Measurements from ENCODE around the gene GABPA. TPM values are rescaled to one million over a fixed set of nuclear protein-coding genes. Genes with fewer than 3 reads are reported as not detected.
"Not testable (repeated sequence)": the region's sequence is repeated elsewhere in the genome, so short reads cannot be mapped to it uniquely, and the experiment has no call there.

Gene GABPA
- total RNA-seq, 2 experiments from 2014 or later = 21.9 to 33.2 TPM

DNA sequence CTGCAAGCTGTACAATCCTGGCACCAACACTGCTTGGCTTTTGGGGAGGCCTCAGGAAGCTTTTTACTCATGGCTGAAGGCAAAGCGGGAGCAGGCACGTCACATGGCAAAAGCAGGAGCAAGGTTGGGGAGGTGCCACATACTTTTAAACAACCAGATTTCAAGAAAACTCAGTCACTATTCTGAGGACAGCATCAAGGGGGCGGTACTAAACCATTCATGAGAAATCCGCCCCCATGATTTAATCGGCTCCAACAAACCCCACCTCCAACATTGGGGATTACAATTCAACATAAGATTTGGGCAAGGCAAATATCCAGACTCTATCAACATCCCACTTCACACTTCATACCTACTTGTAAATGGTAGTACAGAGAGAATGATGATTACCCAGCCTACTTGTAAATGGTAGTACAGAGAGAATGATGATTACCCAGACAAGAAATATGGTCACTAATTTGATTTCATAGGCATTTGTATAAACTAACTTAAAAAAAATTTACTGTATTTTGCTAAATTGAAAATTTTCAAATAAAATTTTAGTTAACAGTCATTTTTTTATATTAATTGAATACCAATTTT lies 25.0 kb upstream of the GABPA start:
- Histone ChIP-seq H3K9me2 (ENCODE audit: insufficient read depth, low read length) (no peaks in the 10 kb centered on the region), H2AFZ (ENCODE audit: low read length) (no peak overlapping the region), H3K36me3 (ENCODE audit: insufficient read depth, low read length) (no peaks in the 10 kb centered on the region), H4K20me1 (ENCODE audit: insufficient read depth, low read length) (no peaks in the 10 kb centered on the region), H3K9me3 (ENCODE audit: low read length) (no peaks in the 10 kb centered on the region), H3K4me2 (ENCODE audit: low read length) (no peak overlapping the region), H3K79me2 (ENCODE audit: insufficient read depth, low read depth, low read length) (no peaks in the 10 kb centered on the region), H3K4me3 (ENCODE audit: low read depth, low read length, poor library complexity, severe bottlenecking) (no peak overlapping the region), H3K27ac (ENCODE audit: low read depth, low read length, poor library complexity, severe bottlenecking) (no peak overlapping the region), H3K4me1 (ENCODE audit: insufficient read depth, low read length, poor library complexity, severe bottlenecking) (no peaks in the 10 kb centered on the region)
- TF ChIP-seq, protein P1, sequence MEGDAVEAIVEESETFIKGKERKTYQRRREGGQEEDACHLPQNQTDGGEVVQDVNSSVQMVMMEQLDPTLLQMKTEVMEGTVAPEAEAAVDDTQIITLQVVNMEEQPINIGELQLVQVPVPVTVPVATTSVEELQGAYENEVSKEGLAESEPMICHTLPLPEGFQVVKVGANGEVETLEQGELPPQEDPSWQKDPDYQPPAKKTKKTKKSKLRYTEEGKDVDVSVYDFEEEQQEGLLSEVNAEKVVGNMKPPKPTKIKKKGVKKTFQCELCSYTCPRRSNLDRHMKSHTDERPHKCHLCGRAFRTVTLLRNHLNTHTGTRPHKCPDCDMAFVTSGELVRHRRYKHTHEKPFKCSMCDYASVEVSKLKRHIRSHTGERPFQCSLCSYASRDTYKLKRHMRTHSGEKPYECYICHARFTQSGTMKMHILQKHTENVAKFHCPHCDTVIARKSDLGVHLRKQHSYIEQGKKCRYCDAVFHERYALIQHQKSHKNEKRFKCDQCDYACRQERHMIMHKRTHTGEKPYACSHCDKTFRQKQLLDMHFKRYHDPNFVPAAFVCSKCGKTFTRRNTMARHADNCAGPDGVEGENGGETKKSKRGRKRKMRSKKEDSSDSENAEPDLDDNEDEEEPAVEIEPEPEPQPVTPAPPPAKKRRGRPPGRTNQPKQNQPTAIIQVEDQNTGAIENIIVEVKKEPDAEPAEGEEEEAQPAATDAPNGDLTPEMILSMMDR (conservative IDR thresholded peaks at IDR 0.05; ENCODE audit: low read length) = peak; percentile 25; the same call in 1 of the 2 replicates
- TF ChIP-seq EZH2phosphoT487 (IDR thresholded peaks at IDR 0.05; ENCODE audit: borderline replicate concordance, low read depth, low read length) = no peak
- no peak for DNase-seq (ENCODE audit: low spot score)
- ChIA-PET CTCF (ENCODE audit: unreplicated experiment) (no interaction called here), POLR2A (interaction anchor here (1.0 kb wide), 1 partner anchor 39 kb away, joined by 3 read pairs; no protein-coding TSS in a partner anchor)
- intact Hi-C loops (cut with micrococcal nuclease; ENCODE audit: unreplicated experiment) = loop anchor here (5.0 to 10.0 kb wide), 2 partner anchors 93 to 285 kb away; no protein-coding TSS in a partner anchor
- no TSS peak for BruUV-seq (replicated peaks)

GRCh38 chr21:25710550-25710949 lies 24.2 kb upstream of the GABPA start:
- no peak overlapping the region for H3K4me3 ChIP-seq (ENCODE audit: low read depth, low read length, poor library complexity, severe bottlenecking)
- H2AFZ ChIP-seq (ENCODE audit: low read length) = no peak overlapping the region
- no peaks in the 10 kb centered on the region for H3K9me3 ChIP-seq (ENCODE audit: low read length)
- H3K4me2 ChIP-seq (ENCODE audit: low read length) = no peak overlapping the region
- no peak overlapping the region for H3K27ac ChIP-seq (ENCODE audit: low read depth, low read length, poor library complexity, severe bottlenecking)
- H4K20me1 ChIP-seq (ENCODE audit: insufficient read depth, low read length) = no peaks in the 10 kb centered on the region
- ChIA-PET CTCF (ENCODE audit: unreplicated experiment) (no interaction called here), POLR2A (interaction anchor here (0.5 to 1.1 kb wide), 3 partner anchors 26 to 147 kb away, joined by 3 read pairs; no protein-coding TSS in a partner anchor)
- no peak for DNase-seq (ENCODE audit: low spot score)
- no peaks in the 10 kb centered on the region for H3K9me2 ChIP-seq (ENCODE audit: insufficient read depth, low read length)
- no peak for TF ChIP-seq EZH2phosphoT487 (IDR thresholded peaks at IDR 0.05; ENCODE audit: borderline replicate concordance, low read depth, low read length)
- TF ChIP-seq, protein P1 (conservative IDR thresholded peaks at IDR 0.05; ENCODE audit: low read length) = no peak
- H3K79me2 ChIP-seq (ENCODE audit: insufficient read depth, low read depth, low read length) = no peaks in the 10 kb centered on the region
- no peaks in the 10 kb centered on the region for H3K36me3 ChIP-seq (ENCODE audit: insufficient read depth, low read length)
- intact Hi-C loops (cut with micrococcal nuclease; ENCODE audit: unreplicated experiment) = loop anchor here (10.0 kb wide), 1 partner anchor 286 kb away; no protein-coding TSS in a partner anchor
- H3K4me1 ChIP-seq (ENCODE audit: insufficient read depth, low read length, poor library complexity, severe bottlenecking) = no peaks in the 10 kb centered on the region
- BruUV-seq (replicated peaks) = no TSS peak

DNA sequence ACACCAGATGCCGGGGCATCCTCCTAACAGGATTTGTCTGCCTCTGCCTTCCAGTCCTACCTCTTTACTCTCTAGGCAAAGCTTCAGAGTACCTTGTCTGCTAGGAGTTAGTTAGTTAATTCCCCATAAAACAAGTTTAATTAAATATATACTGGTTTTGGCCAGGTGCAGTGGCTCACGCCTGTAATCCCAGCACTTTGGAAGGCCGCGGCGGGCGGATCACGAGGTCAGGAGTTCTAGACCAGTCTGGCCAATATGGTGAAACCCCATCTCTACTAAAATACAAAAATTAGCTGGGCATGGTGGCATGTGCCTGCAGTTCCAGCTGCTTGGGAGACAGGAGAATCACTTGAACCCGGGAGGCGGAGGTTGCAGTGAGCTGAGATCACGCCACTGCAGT lies 20.7 kb upstream of the GABPA start:
- POLR2A ChIA-PET; H4K20me1 ChIP-seq (ENCODE audit: insufficient read depth, low read length); H3K27ac ChIP-seq (ENCODE audit: low read depth, low read length, poor library complexity, severe bottlenecking); BruUV-seq (replicated peaks); H3K79me2 ChIP-seq (ENCODE audit: insufficient read depth, low read depth, low read length); H3K9me3 ChIP-seq (ENCODE audit: low read length); DNase-seq (ENCODE audit: low spot score); CTCF ChIA-PET (ENCODE audit: unreplicated experiment); H3K4me2 ChIP-seq (ENCODE audit: low read length); H3K4me3 ChIP-seq (ENCODE audit: low read depth, low read length, poor library complexity, severe bottlenecking); H2AFZ ChIP-seq (ENCODE audit: low read length); H3K4me1 ChIP-seq (ENCODE audit: insufficient read depth, low read length, poor library complexity, severe bottlenecking); H3K9me2 ChIP-seq (ENCODE audit: insufficient read depth, low read length): not testable (repeated sequence)
- peaks cover 13% of the 10 kb centered on the region; the same call in 1 of the 2 replicates for H3K36me3 ChIP-seq (ENCODE audit: insufficient read depth, low read length)
- intact Hi-C loops (cut with micrococcal nuclease; ENCODE audit: unreplicated experiment) = loop anchor here (10.0 kb wide), 1 partner anchor 289 kb away; no protein-coding TSS in a partner anchor
